ENCODE results near the gene FGD4. TPM values are rescaled to one million over a fixed set of nuclear protein-coding genes. Genes with fewer than 3 reads are reported as not detected.
A peak's percentile ranks its signal among the peaks of the same experiment; 100 is the strongest.

Gene FGD4
- total RNA-seq, 1 donor from 2014 or later = 17.3 TPM

DNA sequence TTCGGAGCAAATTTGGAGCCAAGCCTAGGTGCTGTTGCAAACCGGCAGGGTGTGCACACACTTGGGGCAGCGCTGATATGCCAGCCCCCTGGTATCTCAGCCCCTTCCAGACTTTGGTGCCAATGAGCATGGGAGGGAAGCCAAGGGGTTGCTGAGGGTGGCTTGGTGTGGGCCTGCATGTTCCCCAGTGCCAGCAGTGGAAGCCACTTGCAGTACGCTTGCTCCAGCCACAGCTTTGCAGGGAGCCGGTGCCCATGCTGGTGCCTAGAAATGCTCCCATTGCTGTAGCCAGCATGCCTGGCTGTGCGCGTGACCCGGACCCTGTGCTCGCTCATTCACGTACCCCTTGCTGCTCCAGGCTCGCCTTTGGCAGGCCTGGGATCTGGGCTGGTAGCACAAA is 212.6 kb downstream of the FGD4 start:
- intact Hi-C loops (cut with DNase I) = no loop called here
- peak; percentile 77 for ATAC-seq (ENCODE audit: poor library complexity)
- DNase-seq = peak; percentile 47

DNA sequence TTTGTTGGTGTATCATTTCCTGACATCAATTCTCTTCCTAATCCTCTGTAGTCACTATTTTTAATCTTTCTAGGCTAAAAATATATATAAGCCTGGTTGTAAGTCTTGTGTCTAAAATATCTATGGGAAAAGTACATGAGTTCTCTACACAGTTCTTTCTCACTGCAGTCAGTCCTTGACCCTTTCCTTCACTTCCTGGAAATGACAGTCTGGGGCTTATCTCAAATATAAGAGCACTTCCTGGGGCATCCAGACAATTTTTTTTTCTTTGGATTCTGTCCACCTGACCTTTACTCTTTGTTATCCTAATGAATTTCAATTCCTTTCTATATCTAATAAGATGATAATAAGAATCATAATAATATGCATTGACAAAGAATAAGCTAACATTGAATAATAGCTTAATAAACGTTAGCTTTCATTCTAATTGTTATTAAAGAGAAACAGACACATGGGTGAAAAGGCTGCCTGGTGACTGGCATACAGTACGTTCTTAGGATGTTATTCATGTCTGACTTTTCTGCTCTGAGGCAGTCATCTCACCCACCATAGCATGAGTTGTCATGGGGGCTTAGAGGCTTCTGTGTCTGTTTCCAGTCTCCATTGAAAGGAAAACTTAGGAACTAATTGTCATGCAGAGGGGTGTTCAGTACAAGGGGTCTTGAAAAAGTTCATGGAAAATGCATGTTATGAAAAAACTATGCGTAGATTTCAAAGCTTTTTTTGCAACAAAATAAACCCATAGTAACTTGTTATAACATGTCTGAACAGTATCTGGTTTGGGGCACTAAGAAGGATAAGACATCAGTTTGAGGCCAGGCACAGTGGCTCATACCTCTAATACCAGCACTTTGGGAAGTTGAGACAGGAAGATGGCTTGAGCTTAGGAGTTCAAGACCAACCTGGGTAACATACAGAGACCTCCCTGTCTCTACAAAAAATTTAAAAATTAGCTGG is 213.6 kb downstream of the FGD4 start:
- DNase-seq = no peak
- intact Hi-C loops (cut with DNase I) = no loop called here
- no peak for ATAC-seq (ENCODE audit: poor library complexity)

DNA sequence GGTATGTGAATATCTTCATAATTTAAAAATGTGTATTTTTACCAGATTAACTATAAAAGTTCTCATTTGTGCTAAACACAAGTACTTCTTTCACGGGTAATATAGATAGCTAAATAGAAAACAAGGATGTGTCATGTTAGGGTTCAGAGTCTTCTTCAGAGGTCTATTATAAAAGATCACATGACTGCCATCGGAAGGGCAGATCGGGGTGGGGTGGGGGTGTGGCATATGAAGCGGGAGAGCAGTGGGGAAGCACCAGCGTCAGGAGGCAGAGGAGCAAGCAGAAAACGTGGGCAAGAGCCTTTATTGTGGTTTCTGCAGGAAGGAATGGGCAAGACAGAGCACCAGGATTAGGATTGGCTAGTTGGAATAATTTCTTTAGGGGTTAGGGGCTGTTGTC is 216.1 kb downstream of the FGD4 start:
- intact Hi-C loops (cut with DNase I) = no loop called here
- DNase-seq = no peak
- ATAC-seq (ENCODE audit: poor library complexity) = no peak

- ATAC-seq (ENCODE audit: poor library complexity) (no peak), DNase-seq (no peak)
- intact Hi-C loops (cut with DNase I) = no loop called here
Measured at GRCh38 chr12:32617534-32617933, 218.2 kb downstream of the FGD4 start.

- DNase-seq (no peak), ATAC-seq (ENCODE audit: poor library complexity) (no peak)
- intact Hi-C loops (cut with DNase I) = no loop called here
Measured at GRCh38 chr12:32618115-32618514, 218.8 kb downstream of the FGD4 start.

- DNase-seq (no peak), ATAC-seq (ENCODE audit: poor library complexity) (no peak)
- intact Hi-C loops (cut with DNase I) = no loop called here
Measured at GRCh38 chr12:32627976-32628375, 228.6 kb downstream of the FGD4 start.

- ATAC-seq (ENCODE audit: poor library complexity) = no peak
- intact Hi-C loops (cut with DNase I) = no loop called here
- no peak for DNase-seq
Measured at GRCh38 chr12:32641287-32641901, 242.0 kb downstream of the FGD4 start.

DNA sequence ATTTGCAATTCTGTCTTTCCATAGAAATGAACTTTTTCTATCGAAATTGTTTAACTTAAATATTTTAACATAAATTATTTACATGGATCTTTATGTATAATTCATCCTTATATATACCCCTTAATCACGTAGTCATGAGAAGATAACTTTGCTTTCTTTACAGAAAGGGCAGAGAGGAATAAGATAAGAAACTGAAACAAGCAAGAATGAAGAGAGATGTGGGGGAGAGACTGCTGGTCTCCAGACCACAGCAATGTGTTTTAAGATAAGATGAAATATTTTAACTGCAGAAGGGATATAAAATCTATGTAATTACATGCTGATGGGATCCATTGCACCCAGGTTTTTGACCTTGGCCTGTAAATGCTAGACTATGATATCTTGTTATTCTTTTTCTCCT is 245.1 kb downstream of the FGD4 start:
- no peak for DNase-seq
- ATAC-seq (ENCODE audit: poor library complexity) = no peak
- intact Hi-C loops (cut with DNase I) = no loop called here

DNA sequence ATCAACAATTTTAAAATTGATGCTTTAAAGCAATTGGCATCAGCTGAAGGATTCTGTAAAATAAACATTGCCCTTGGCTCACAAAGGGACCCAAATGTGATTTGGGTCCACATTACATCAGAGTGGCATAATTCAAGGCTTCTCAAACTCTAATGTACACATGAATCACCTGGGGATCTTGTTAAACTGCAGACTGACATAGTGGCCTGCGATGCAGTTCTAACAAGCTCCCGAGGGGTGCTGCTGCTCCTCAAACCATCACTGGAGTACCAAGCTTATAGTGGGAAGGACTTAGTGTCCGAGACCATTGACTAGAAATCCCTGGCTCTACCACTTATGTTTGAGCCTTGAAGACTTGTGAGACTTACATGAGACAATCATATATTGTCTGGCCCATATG is 247.9 kb downstream of the FGD4 start:
- intact Hi-C loops (cut with DNase I) = no loop called here
- DNase-seq = no peak
- ATAC-seq (ENCODE audit: poor library complexity) = no peak

- ATAC-seq (ENCODE audit: poor library complexity) (no peak), DNase-seq (no peak)
- intact Hi-C loops (cut with DNase I) = no loop called here
Measured at GRCh38 chr12:32650508-32650907, 251.2 kb downstream of the FGD4 start.

DNA sequence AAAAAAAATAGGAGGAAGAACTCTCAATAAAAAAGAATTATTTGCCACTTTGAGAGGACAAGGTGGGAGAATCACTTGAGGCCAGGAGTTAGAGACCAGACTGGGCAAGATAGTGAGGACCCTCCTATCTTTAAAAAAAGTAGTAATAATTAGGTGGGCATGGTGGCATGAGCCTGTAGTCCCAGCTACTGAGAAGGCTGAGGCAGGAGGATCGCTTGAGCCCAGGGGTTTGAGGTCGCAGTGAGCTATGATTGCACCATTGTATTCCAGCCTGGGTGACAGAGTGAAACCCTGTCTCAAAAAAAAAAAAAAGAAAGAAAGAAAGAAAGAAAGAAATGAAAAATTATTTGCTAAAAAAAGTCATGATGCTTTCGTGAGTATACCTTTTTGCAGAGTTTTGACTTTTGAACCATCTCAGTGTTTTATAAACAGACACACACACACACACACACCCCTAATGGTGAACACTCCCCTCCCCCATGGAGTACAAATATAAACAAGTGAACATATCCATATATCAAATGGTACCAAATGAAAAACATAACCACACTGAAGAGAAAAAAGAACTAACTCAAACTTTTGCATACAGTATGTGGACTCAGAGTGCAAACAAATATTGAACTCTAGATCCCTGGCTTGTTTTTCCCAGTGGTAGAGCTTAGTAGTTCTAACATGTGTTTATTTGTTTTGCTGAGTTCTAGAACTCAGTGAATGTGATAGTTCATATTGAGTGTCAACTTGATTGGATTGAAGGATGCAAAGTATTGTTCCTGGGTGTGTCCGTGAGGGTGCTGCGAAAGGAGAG is 252.0 kb downstream of the FGD4 start:
- DNase-seq (no peak), ATAC-seq (ENCODE audit: poor library complexity) (no peak)
- intact Hi-C loops (cut with DNase I) = no loop called here

DNA sequence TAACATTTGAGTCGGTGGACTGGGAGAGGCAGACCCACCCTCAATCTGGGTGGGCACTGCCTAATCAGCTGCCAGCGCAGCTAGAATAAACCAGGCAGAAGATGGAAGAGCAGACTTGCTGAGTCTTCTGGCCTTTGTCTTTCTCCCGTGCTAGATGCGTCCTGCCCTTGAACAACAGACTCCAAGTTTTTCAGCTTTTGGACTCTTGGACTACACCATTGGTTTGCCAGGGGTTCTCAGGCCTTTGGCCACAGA is 252.5 kb downstream of the FGD4 start:
- intact Hi-C loops (cut with DNase I) = no loop called here
- no peak for ATAC-seq (ENCODE audit: poor library complexity)
- DNase-seq = no peak

DNA sequence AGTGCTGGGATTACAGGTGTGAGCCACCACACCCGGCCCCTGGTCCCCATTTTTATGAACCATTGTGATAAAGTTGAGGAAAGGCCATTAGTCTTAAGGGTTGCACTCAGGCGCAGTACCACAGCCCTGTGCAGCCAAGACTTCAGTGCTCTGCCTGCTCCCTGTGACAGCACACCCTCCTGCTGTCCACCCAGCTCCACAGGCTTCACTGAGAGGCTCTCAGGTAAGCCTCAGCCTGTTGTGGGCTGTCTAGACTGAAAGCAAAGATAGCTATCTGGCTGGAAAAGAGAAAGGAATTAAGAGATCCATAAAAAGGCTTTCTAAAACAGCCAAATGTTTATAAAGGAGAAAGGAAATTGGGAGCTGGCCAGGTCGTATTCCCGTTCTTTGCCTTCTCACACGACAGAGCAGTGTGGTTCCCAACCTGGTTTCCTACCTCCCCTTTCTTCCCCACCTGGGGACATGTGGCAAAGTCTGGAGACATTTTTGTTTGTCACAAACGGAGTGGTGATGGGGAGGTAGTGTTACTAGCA is 260.6 kb downstream of the FGD4 start:
- intact Hi-C loops (cut with DNase I) = loop anchor here (5.0 kb wide), 1 partner anchor 208 kb away; no protein-coding TSS in a partner anchor
- ATAC-seq (ENCODE audit: poor library complexity) = no peak

GRCh38 chr12:32661706-32662105 is 262.3 kb downstream of the FGD4 start:
- ATAC-seq (ENCODE audit: poor library complexity) (peak; percentile 28), DNase-seq (no peak)
- intact Hi-C loops (cut with DNase I) = loop anchor here (5.0 kb wide), 1 partner anchor 209 kb away; no protein-coding TSS in a partner anchor

More for the DNA sequence above, 260.6 kb downstream of the FGD4 start:
- no peak for DNase-seq

DNA sequence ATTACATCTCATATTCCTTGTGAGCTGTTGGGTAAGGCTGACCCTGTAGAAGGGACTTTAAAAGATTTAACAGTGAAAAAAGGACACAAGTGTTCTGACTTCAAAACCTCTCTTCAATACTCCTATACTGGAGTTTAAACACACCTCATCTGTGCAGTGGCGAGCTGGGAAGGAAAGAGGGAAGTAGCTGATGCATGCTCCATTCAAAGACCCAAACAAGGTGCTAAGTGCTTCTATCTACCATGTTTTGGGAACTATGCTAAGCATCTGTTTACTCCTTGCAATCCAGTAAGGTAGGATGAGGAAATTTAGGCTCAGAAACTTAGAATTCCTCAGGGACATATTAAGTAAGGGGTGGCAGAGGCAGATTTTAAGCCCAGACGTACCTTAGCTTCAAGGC is 263.3 kb downstream of the FGD4 start:
- intact Hi-C loops (cut with DNase I) = loop anchor here (5.0 kb wide), 1 partner anchor 210 kb away; no protein-coding TSS in a partner anchor
- no peak for DNase-seq

GRCh38 chr12:32666018-32666417 is 266.7 kb downstream of the FGD4 start:
- intact Hi-C loops (cut with DNase I) = no loop called here
- DNase-seq = no peak
- ATAC-seq (ENCODE audit: poor library complexity) = no peak

More for the DNA sequence above, 263.3 kb downstream of the FGD4 start:
- no peak for ATAC-seq (ENCODE audit: poor library complexity)

- intact Hi-C loops (cut with DNase I) = no loop called here
Measured at GRCh38 chr12:32669584-32669983, 270.2 kb downstream of the FGD4 start.

DNA sequence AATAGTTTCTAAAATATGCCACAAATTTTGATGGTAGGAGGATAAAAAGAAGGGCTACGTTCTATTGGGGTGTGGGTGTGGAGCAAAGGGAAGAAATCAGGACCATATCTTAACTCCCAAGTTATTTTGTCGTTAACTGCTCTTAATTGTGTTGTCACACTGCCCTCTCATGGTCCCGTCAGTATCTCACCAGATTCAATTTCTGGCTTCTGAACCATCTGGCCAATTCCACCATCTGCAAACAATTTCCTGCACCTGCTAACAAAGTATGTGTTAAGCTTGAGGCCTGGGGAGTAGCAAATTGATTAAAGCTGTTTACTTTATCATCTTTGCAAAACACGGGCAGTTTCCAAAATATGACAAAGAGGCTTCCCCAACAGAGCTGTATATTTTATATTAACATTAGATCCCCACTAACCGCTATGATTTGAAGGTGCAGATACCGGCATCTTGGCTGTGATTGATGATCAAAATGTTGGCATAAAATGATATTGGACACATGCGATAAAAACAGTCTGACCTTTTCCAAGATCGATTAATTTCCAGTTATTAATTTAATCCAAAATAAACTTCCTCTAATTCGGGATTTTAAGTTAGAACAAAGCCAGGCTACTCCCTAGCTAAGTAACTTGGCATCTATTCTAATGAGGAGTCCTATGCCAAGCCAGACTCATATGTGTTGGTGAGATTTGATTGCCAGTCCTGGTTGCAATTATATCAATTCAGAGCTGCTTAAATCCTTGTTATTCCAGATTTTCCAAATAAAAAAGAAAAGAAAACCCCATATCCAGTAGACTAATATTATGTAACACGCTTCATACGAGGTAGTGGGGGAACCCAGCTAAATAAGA is 272.8 kb downstream of the FGD4 start:
- peak; percentile 92 for ATAC-seq (ENCODE audit: poor library complexity)
- DNase-seq = no peak
- intact Hi-C loops (cut with DNase I) = loop anchor here (2.0 to 10.0 kb wide), 2 partner anchors 305 to 1007 kb away; no protein-coding TSS in a partner anchor

More at GRCh38 chr12:32669584-32669983, 270.2 kb downstream of the FGD4 start:
- DNase-seq = no peak
- ATAC-seq (ENCODE audit: poor library complexity) = no peak
